SK-N-MC (cell line): ENCODE data around the gene GPAM.
A peak's percentile ranks its signal among the peaks of the same experiment; 100 is the strongest.

Experiments
- DNase-seq: peaks from one replicate; pipeline ENCODE4 v3.0.0-alpha.2; 2011; ENCODE audit warnings: low read depth, low spot score
- H3K27ac ChIP-seq: fragments of 200-600 bp; sonication (generic); 2 replicates; pipeline ENCODE4 v1.5.1; 2016; ENCODE audit warnings: mixed run types
- H3K36me3 ChIP-seq: fragments of 200-600 bp; sonication (generic); 2 replicates; pipeline ENCODE4 v1.6.1; 2017; ENCODE audit warnings: antibody characterized with exemption, low read length, mixed read lengths; ENCODE audit not compliant: insufficient read depth
- H3K4me3 ChIP-seq: fragments of 200-600 bp; sonication (generic); 2 replicates; pipeline ENCODE4 v1.5.1; 2016
- H3K9ac ChIP-seq: fragments of 200-600 bp; sonication (generic); 2 replicates; pipeline ENCODE4 v1.8.0; 2017; ENCODE audit warnings: mixed run types, mixed read lengths; ENCODE audit not compliant: insufficient read length
- H3K9me3 ChIP-seq: fragments of 200-600 bp; sonication (generic); 2 replicates; pipeline ENCODE4 v1.6.1; 2017; ENCODE audit warnings: low read depth, mild to moderate bottlenecking, antibody characterized with exemption, low read length, moderate library complexity, mixed read lengths
- EZH2 ChIP-seq: fragments of 200-600 bp; sonication (generic); IDR thresholded peaks from one replicate; pipeline ENCODE4 v1.6.1; 2017; ENCODE audit warnings: antibody characterized with exemption
- FOXP2 ChIP-seq: optimal IDR thresholded peaks from 2 replicates; pipeline ENCODE3; 2011; ENCODE audit warnings: mild to moderate bottlenecking, moderate library complexity; ENCODE audit not compliant: insufficient read depth; ENCODE audit errors: extremely low read length, control extremely low read depth
- POLR2AphosphoS5 ChIP-seq: IDR thresholded peaks from 2 replicates; pipeline ENCODE4 v1.6.1; 2012; ENCODE audit warnings: mild to moderate bottlenecking, low read depth, low read length, borderline replicate concordance

Gene GPAM

DNA sequence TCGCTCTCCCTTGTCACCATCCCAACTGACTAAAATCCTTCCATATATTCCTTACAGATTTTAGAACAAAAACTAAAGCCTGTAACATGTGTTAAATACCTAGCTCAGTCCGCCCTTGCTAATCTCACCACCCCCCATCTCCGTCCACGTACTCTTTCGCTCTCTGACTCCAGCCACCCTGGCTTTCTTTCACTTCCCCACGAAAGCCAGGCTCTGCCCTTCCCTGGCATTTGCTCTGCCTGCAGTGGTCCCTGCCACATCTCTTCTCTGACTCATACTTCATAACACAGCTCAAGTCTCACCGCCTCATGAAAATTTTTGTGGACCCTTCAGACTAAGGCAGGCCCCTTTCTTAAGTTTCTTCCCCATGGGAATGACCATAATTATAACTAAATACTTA lies 11.7 kb upstream of the GPAM start:
- H3K36me3 ChIP-seq = no peaks in the 10 kb centered on the region
- H3K4me3 ChIP-seq = no peak overlapping the region
- H3K9ac ChIP-seq = no peak overlapping the region
- no peak for DNase-seq
- H3K27ac ChIP-seq = no peak overlapping the region
- no peak for TF ChIP-seq FOXP2
- TF ChIP-seq EZH2 = no peak
- no peak for TF ChIP-seq POLR2AphosphoS5
- H3K9me3 ChIP-seq = no peaks in the 10 kb centered on the region

DNA sequence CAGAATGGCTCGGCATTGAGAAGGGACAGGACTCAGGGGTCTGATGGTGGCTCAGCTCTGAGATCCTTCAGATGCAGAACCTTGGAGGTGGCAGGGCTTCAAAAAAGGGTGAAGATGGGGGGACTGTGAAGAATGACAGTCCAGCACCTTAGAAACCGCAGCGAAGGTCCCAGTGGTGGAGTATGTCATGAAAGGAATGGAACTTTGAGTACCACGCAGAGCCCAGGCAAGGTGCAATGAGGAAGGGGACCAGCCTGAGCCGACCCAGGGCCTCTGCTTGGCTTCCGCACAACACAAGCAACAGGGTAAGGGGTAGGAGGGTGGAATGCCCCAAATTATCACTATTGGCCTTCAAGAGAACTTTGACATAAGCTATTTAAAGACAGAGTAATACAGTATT lies 8.2 kb upstream of the GPAM start:
- H3K27ac ChIP-seq = no peak overlapping the region
- H3K36me3 ChIP-seq = no peaks in the 10 kb centered on the region
- no peak for DNase-seq
- no peak for TF ChIP-seq FOXP2
- no peak for TF ChIP-seq EZH2
- TF ChIP-seq POLR2AphosphoS5 = no peak
- H3K9ac ChIP-seq = no peak overlapping the region
- no peaks in the 10 kb centered on the region for H3K9me3 ChIP-seq
- H3K4me3 ChIP-seq = no peak overlapping the region

DNA sequence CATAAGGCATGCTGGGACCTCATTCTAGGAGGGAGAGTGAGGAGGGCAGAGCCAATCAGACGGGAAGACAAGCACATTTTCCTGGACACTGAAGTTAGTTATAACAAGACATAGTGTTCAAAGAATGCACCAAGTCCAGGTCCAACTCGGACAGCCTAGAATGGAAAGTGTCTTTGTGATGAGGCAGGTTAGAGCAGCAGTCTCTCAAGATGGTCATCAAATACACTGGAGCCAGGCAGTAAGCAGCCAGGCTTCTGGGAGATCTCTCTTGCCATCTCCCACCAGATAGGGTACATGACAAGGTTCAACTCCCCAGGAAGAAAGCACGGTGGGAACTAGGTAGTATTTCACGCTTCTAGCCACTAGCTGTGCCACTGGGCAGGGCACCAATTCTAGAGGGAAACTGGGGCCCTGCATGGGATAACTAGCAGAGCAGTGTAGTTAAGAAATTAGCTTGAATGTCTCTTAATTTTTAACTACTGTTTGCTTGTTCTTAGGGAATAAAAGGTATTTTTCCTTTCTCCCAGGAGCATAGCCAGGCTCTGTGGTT lies 7.6 kb upstream of the GPAM start:
- no peaks in the 10 kb centered on the region for H3K9me3 ChIP-seq
- H3K36me3 ChIP-seq = no peaks in the 10 kb centered on the region
- no peak overlapping the region for H3K27ac ChIP-seq
- H3K9ac ChIP-seq = no peak overlapping the region
- TF ChIP-seq FOXP2 (no peak), POLR2AphosphoS5 (no peak), EZH2 (no peak)
- DNase-seq = no peak
- H3K4me3 ChIP-seq = no peak overlapping the region

DNA sequence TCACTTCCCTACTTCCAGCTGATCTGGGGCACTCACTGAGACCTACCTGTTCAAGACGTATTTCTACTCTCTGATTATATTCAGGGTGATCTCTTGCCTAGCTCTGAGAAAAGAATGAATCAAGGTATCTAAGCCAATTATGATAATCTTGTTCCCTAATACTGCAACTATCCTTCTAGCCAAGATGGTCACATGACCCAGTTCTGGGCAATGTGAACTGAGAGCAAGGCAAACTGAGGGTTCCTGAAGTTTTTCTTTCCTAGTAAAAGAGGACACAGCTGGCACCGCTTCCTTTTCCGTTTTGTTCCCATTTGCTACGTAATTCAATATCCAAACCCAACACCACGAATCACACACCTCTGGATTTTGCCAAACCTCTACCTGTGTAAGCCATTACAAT lies 5.9 kb upstream of the GPAM start:
- TF ChIP-seq FOXP2 = no peak
- H3K27ac ChIP-seq = no peak overlapping the region
- no peaks in the 10 kb centered on the region for H3K9me3 ChIP-seq
- no peaks in the 10 kb centered on the region for H3K36me3 ChIP-seq
- no peak for DNase-seq
- no peak overlapping the region for H3K9ac ChIP-seq
- no peak overlapping the region for H3K4me3 ChIP-seq

DNA sequence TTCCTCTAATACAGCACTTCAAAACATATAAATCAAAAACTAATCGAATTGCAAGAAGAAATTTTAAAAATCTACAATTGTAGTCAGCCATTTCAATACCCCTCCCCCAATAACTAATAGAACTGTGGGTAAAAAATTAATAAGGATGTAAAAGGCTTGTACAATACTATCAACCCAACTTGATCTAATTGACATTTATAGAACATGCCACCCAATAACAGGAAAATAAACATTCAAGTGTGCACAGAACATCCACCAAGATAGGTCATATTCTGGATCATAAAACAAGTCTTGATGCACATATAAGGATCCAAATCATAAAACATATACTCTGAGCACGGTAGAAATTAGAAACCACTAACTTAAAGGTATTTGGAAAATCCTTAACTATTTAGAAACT lies 4.0 kb upstream of the GPAM start:
- Histone ChIP-seq H3K36me3 (no peaks in the 10 kb centered on the region), H3K9me3 (no peaks in the 10 kb centered on the region), H3K4me3 (no peak overlapping the region), H3K27ac (no peak overlapping the region), H3K9ac (no peak overlapping the region)
- TF ChIP-seq POLR2AphosphoS5 (no peak), EZH2 (no peak)
- DNase-seq = no peak

DNA sequence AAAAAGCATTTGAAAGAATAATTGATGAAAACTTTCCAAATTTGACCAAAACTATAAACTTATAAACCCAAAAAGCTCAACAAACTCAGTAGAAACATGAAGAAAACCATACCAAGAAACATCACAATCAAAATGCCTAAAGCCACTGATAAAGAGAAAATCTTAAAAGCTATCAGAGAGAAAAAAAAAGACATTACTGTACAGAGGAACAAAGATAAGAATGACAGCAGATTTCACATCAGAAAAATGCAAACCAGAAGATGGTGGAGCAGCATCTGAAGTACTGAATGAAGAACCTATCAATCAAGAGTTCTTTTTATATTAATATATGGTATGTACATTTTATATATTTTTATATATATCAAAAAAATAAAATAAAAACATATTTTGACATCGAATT lies 2.4 kb upstream of the GPAM start:
- TF ChIP-seq POLR2AphosphoS5 = no peak
- no peak for TF ChIP-seq EZH2
- no peak for TF ChIP-seq FOXP2
- no peaks in the 10 kb centered on the region for H3K9me3 ChIP-seq

DNA sequence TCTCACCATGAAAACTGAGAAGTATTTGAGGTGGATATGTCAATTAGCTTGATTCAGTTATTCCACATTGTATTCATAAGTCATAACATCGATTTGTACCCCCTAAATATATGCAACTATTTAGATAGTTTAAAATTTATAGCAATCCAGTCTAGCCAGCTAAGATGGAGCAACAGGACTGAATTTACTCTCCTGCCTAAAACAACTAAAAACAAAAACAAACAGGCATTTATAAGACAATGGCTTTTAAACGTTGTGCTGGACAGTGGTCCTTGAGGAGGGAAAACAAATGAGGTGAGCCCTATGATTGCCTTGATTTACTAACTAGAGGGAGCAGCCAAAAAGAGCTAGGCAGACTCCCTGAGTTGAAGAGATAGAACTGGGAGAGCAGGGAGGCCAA lies 814 bp upstream of the GPAM start:
- H3K4me3 ChIP-seq = peak overlapping the region; percentile 84
- H3K9me3 ChIP-seq = no peaks in the 10 kb centered on the region
- H3K36me3 ChIP-seq = no peaks in the 10 kb centered on the region; the same call in 1 of the 2 replicates
- H3K27ac ChIP-seq = no peak overlapping the region
- DNase-seq = no peak
- H3K9ac ChIP-seq = peak overlapping the region; percentile 82
- no peak for TF ChIP-seq FOXP2
- no peak for TF ChIP-seq POLR2AphosphoS5
- TF ChIP-seq EZH2 = no peak

More for the DNA sequence above, 2.4 kb upstream of the GPAM start:
- Histone ChIP-seq H3K9ac (no peak overlapping the region), H3K4me3 (no peak overlapping the region), H3K36me3 (no peaks in the 10 kb centered on the region), H3K27ac (no peak overlapping the region)
- no peak for DNase-seq

DNA sequence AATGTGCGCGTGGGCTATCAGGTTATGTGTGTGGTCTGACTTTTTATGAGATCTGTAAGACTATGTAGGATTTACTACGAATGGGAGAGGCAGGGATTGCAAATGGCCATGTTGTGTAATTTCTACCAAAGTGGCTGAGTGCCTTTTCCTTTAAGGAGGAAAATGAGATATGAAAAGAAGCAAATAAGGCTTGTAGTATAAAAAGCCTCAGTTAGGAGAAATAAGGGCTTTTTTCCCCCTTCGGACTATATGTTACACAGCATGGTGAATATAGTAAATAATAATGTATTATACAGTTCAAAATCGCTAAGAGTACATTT lies 447 bp upstream of the GPAM start:
- peak overlapping the region; percentile 84 for H3K4me3 ChIP-seq
- no peak overlapping the region for H3K27ac ChIP-seq
- peak overlapping the region; percentile 82 for H3K9ac ChIP-seq
- no peak for DNase-seq
- H3K36me3 ChIP-seq = no peaks in the 10 kb centered on the region; the same call in 1 of the 2 replicates
- H3K9me3 ChIP-seq = no peaks in the 10 kb centered on the region
- TF ChIP-seq POLR2AphosphoS5 = no peak
- TF ChIP-seq EZH2 = no peak
- TF ChIP-seq FOXP2 = no peak

DNA sequence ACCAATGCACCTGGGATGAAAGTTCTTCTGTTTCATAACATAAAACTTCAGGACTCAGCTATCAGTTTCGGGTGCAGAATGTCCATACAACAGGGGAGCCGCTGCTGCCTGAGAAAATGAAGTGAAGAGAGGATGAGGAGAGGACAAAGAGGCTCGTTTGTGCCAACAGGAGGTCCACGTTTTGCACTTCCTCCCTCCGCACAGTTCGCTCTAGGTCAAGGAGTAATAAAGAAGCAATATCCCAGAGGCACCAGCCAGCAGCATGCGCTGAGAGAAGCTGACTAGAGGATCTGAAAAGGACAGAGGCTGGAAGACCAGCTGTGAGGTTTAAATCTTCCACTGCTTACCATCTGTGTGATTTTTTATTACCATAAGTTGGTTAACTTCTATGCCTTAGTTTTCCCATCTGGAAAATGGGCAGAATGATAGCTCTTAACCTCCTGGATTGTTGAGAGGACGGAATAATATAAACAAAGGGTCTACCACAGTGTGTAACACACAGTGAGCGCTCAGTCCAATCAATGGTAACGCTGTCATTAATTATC lies 709 bp downstream of the GPAM start:
- H3K36me3 ChIP-seq = no peaks in the 10 kb centered on the region; the same call in 1 of the 2 replicates
- H3K4me3 ChIP-seq = peak overlapping the region; percentile 84
- peak overlapping the region; percentile 62 for H3K9ac ChIP-seq
- no peak overlapping the region for H3K27ac ChIP-seq
- no peaks in the 10 kb centered on the region for H3K9me3 ChIP-seq
- no peak for DNase-seq
- TF ChIP-seq FOXP2 (no peak), EZH2 (no peak), POLR2AphosphoS5 (no peak)

DNA sequence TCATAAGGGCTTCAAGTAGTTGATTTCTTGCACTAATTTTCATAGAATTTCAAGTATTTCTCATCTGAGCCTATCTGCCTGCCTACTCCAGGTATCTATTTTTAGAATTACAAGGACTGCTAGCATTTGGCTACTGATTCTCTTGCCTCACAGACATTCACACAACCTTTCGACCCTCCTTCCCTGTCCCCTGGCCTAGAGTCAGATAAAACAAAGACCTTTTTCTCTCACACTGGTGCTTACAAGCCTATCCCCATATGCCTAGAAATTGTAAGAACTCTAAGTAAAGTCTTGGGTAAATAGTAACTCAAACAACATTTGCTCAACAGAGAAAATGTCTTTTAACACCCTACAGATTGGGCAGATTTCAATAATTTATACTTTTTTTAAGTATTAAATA lies 6.3 kb downstream of the GPAM start:
- Histone ChIP-seq H3K9ac (no peak overlapping the region), H3K4me3 (no peak overlapping the region), H3K27ac (no peak overlapping the region), H3K36me3 (peaks cover 7% of the 10 kb centered on the region; the same call in 1 of the 2 replicates), H3K9me3 (no peaks in the 10 kb centered on the region)
- no peak for TF ChIP-seq EZH2
- no peak for DNase-seq
